HG02623 (cell line): Measurements from ENCODE around the gene CD109.
"Not testable (repeated sequence)": the region's sequence is repeated elsewhere in the genome, so short reads cannot be mapped to it uniquely, and the experiment has no call there.

Experiments used
- ATAC-seq: cut with Tn5 transposase; IDR thresholded peaks from one replicate; pipeline ENCODE4 v1.9.1; 2021; ENCODE audit warnings: moderate library complexity; ENCODE audit not compliant: unreplicated experiment

The CD109 gene

DNA sequence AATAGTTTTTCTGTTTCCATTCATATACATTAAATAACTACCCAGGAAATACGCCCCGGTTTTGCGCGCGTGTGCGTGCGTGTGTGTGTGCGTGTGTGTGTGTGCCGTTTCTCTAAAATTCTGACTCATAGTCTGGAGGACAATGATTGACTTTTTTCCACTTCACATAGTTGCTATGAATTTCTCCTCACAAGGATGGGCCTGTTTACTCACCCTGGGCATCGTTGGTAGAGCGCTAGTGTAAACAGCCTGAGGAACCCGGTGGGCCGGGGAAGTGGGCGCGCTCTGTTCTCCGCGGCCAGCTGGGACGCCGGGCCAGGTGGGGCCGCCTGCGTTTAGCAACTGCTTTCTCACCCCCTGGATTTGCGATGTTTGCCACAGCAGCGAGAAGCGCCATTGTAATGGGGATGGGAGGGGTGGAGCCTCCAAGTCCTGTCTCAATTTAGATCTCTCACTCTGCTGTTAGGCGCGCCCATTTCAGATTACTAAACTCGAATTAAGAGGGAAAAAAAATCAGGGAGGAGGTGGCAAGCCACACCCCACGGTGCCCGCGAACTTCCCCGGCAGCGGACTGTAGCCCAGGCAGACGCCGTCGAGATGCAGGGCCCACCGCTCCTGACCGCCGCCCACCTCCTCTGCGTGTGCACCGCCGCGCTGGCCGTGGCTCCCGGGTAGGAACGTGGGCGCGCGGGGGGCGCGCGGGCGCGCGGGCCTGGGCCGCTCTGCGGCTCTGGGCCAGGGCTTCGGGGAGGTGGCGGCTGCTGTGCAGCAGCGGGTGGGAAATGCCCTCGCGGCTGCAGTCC, at the start of gene CD109:
TSS of gene CD109 (plus strand) at position 585 of the 803 bp plus-strand sequence. CDS start at position 598, 13 bp downstream.
- peak; percentile 41 for ATAC-seq

DNA sequence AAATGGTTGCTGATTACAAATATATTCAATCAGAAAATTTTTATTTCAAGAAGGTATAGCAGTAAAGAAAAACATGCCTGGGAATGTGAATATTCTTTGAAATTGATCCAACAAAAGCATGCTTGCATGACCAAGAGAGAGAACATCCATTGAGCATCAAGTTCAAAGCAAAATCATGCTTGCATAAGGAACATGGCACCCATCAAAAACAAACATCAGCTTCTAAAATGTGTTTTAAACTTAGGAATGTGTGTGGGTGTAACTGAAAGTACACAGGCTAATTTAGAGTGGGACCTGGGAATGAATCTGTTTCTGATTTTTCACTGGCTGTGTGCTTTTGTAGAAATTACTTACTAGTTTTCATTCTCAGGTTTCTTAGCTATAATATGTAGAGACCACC, 47.8 kb upstream of the CD109 start:
- ATAC-seq = no peak

DNA sequence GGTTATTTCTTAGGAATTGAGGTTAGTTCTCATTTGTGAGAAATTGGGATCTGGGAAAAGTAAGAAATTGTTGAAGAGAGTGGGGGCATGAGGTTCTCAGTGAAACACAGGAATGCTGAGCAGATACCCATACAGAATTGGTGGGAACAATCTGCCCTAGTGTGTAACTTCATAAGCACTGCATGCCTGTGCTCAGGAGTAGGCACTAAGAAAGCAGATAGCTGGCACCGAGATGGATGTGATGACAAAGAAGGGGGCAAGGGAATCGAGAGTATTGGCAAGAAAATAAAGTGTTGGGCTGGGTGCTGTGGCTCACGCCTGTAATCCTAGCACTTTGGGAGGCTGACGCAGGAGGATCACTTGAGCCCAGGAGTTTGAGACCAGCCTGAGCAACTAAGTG, 46.2 kb upstream of the CD109 start:
- no peak for ATAC-seq

DNA sequence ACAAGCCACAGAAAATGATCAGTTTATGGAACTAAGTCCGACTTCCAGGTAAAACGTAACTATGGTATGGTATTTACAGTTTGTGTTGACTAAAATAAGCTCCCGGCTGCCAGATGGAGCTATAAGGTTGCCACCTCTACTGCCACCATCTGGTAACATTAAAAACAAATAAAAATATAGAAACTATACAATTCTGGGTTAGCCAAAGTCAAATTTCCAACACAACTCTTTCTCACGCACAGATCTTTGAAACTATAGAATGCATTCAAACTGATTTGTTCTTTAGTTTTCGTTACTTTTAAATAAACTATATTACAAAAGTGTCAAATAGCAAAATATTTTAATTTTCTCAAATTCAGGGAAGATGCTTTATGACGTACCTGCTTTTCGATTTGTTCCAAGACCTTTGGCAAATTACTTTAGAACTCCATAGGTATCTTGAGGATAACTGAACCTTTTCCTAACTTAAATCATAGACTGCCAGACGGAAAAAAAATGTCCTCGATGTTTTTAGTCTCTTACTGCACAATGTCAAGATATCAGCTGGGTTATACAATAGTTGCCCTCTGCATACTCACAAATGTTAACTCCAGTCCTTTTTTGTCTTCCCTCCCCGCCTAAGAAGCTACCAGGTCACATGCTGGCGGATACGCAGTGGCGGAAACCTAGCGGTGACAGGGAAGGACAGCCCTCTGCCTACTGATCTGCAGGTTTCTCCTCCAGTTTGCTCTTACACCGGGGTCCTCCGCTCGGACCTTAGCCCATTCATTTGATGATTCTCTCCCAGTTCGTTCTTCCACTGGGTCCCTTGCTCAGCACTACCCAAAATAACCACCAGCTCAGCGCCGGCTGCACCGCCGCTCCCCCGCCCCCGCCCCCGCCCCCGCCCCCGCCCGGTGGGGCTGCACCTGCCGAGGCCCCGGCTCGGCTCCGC, 43.1 kb upstream of the CD109 start:
- peak; percentile 35 for ATAC-seq

DNA sequence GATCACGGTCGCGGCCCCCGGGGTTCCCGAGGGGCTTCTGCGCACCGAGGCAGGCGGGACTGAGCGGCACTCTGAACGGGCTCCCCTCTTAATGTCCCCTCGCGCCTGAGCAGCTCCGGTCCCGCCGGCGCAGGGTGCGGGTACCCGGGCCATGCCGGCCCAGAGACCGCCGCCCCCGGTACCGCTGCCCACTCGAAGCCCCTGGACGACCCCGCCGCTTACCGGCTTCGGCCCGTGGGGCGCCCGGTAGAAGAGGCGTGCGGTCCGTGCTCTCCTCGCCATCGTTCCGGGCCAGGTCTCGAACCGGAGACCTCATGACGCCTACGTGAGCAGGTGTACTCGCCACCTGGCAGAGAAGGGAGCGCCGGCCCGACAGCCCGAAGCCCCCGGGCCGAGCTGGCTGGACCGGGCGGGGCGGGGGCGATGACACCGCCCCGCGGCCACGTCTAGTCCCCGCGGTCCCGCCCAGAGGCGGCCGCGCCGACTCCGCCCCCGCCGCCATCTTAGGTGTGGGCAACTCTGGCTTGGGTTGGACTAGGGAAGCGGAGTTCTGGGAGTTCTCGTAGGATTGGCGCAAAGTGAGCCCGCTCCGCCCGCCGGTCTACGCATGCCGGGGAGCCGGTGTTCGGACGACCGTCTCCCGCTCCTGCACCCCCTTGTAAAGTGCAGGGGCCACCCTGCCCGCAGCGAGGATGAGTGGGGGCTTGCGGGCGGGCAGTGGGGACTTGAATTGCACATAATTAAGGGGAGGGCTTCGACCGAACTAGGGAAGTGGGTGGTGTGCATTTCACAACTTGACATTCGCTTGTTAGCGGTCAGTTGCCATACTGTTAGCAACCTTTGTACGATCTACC, 42.2 kb upstream of the CD109 start, which contains the start of gene SLC17A5:
TSS of gene SLC17A5 (minus strand) at position 422 of the 854 bp plus-strand sequence. CDS start at position 316, 106 bp downstream.
- ATAC-seq = peak; percentile 88

DNA sequence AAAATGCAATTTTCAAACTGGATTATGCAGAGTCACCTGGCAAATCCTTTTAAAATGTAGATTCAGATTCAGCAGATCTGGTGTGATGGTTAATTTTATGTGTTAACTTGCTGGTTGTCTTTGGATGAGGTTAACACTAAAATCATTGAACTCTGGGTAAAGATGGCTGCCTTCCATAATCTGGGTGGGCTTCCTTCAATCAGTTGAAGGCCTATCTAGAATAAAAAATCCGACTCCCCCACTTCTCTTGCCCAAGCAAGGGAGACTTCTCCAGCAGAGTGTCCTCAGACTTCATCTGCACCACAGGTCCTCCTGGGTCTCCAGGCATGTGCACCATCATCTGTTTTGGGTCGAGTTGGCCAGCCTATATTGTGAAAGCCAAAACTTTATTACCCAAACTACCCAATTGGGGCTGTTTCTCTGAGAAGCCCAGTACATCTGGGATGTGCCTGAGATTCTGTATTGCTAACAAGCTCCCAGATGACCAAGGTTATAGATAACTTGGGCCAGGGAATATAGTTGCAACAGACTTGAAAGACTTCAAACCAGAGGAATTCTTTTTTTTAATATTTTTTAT, 40.6 kb upstream of the CD109 start:
- ATAC-seq = no peak

GRCh38 chr6:73656531-73657145, 39.4 kb upstream of the CD109 start:
- no peak for ATAC-seq

GRCh38 chr6:73657201-73657600, 38.8 kb upstream of the CD109 start:
- no peak for ATAC-seq

DNA sequence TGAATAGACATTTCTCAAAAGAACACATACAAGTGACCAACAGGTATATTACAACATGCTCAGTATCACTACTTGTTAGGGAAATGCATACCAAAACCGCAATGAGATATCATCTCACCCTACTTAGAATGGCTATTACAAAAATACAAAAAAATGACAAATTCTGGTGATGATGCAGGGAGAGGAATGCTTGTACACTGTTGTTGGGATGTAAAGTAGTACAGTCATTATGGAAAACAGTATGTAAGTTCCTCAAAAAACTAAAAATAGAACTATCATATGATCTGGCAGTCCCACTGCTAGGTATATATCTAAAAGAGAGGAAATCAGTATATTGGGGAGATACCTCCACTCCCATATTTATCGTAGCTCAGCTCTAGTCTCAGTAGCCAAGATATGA, 31.3 kb upstream of the CD109 start:
- ATAC-seq = no peak

- ATAC-seq = peak; percentile 56
Measured at GRCh38 chr6:73665686-73666319, 30.2 kb upstream of the CD109 start.

- no peak for ATAC-seq
Measured at GRCh38 chr6:73666393-73666792, 29.6 kb upstream of the CD109 start.

- ATAC-seq = no peak
Measured at GRCh38 chr6:73667798-73668197, 28.2 kb upstream of the CD109 start.

DNA sequence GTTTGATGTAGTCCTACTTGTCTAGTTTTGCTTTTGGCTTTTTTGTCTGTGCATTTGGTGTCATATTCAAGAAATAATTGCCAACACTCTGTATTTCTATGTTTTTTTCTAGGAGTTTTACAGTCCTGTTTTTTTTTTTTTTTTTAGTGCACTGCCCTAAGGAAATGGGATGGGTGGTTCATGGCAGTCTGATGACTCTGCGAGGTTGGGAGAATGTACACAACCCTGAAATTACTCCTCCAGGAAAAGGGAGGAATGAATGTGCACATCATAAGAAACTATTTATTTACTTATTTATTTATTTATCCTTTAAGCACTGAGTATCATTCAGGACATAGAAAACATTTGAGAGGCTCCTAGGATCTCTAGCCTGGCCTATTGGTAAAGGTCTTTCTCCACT, 27.0 kb upstream of the CD109 start:
- no peak for ATAC-seq

- no peak for ATAC-seq
Measured at GRCh38 chr6:73671911-73672685, 23.9 kb upstream of the CD109 start.

- peak; percentile 92 for ATAC-seq
Measured at GRCh38 chr6:73675466-73676098, 20.4 kb upstream of the CD109 start.

- no peak for ATAC-seq
Measured at GRCh38 chr6:73679009-73679408, 17.0 kb upstream of the CD109 start.

DNA sequence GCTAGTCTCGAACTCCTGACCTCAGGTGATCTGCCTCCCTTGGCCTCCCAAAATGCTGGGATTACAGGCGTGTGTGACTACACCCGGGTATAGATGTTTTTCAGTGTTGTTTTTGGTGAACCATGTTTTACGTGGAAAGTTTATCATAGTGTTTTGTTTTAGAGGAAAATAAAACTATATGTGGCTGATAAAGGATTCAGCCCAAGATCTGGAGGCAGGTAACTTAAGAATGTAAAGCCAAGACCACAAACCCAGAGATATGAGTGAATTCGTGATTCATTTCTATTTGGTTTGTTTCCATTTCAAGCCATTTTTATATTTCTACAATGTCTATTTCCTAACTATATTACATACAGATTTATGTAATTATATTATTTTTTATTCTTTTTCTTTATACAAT, 16.2 kb upstream of the CD109 start:
- ATAC-seq = not testable (repeated sequence)

- ATAC-seq = no peak
Measured at GRCh38 chr6:73680289-73680918, 15.6 kb upstream of the CD109 start.
